Measurements from ENCODE around the gene EIF3M.

The EIF3M gene

GRCh38 chr11:32583459-32584271, at the start of gene EIF3M:
Gene EIF3M (plus strand): TSS chr11:32583831. CDS start chr11:32583888, 57 bp downstream.
- DNase-seq (ENCODE audit: low read depth), result peak; percentile 90

- no peak for DNase-seq (ENCODE audit: low read depth)
Observed at GRCh38 chr11:32538804-32539203, 44.8 kb upstream of the EIF3M start.

- DNase-seq (ENCODE audit: low read depth), result no peak
Observed at GRCh38 chr11:32549611-32550187, 33.9 kb upstream of the EIF3M start.

- no peak for DNase-seq (ENCODE audit: low read depth)
Observed at GRCh38 chr11:32550207-32550606, 33.4 kb upstream of the EIF3M start.

GRCh38 chr11:32555091-32555490, 28.5 kb upstream of the EIF3M start:
- no peak for DNase-seq (ENCODE audit: low read depth)

- DNase-seq (ENCODE audit: low read depth), result no peak
Observed at GRCh38 chr11:32555895-32556294, 27.7 kb upstream of the EIF3M start.

- DNase-seq (ENCODE audit: low read depth), result no peak
Observed at GRCh38 chr11:32561835-32562234, 21.8 kb upstream of the EIF3M start.

- no peak for DNase-seq (ENCODE audit: low read depth)
Observed at GRCh38 chr11:32562839-32563599, 20.6 kb upstream of the EIF3M start.

- no peak for DNase-seq (ENCODE audit: low read depth)
Observed at GRCh38 chr11:32563600-32563959, 20.1 kb upstream of the EIF3M start.

- DNase-seq (ENCODE audit: low read depth), result no peak
Observed at GRCh38 chr11:32566517-32566916, 17.1 kb upstream of the EIF3M start.

- DNase-seq (ENCODE audit: low read depth), result no peak
Observed at GRCh38 chr11:32567154-32567553, 16.5 kb upstream of the EIF3M start.

- DNase-seq (ENCODE audit: low read depth), result no peak
Observed at GRCh38 chr11:32569313-32569881, 14.2 kb upstream of the EIF3M start.

GRCh38 chr11:32571039-32571438, 12.6 kb upstream of the EIF3M start:
- DNase-seq (ENCODE audit: low read depth), result no peak

- DNase-seq (ENCODE audit: low read depth), result no peak
Observed at GRCh38 chr11:32573228-32573627, 10.4 kb upstream of the EIF3M start.

GRCh38 chr11:32574421-32574820, 9.2 kb upstream of the EIF3M start:
- DNase-seq (ENCODE audit: low read depth), result no peak

GRCh38 chr11:32575070-32575469, 8.6 kb upstream of the EIF3M start:
- DNase-seq (ENCODE audit: low read depth), result no peak

- DNase-seq (ENCODE audit: low read depth), result no peak
Observed at GRCh38 chr11:32576456-32576855, 7.2 kb upstream of the EIF3M start.

GRCh38 chr11:32580967-32581366, 2.7 kb upstream of the EIF3M start:
- DNase-seq (ENCODE audit: low read depth), result no peak

- DNase-seq (ENCODE audit: low read depth), result no peak
Observed at GRCh38 chr11:32581556-32581955, 2.1 kb upstream of the EIF3M start.

GRCh38 chr11:32584921-32585320, 1.3 kb downstream of the EIF3M start:
- no peak for DNase-seq (ENCODE audit: low read depth)

- DNase-seq (ENCODE audit: low read depth), result no peak
Observed at GRCh38 chr11:32586576-32587190, 3.1 kb downstream of the EIF3M start.

GRCh38 chr11:32594272-32594671, 10.6 kb downstream of the EIF3M start:
- DNase-seq (ENCODE audit: low read depth), result no peak

Data from T-helper 22 cell (primary cell).